Measurements from ENCODE around the gene RRP7A. TPM values are rescaled to one million over a fixed set of nuclear protein-coding genes. Genes with fewer than 3 reads are reported as not detected.

The RRP7A gene
- total and polyA plus RNA-seq, 2 of the 13 experiments (the other 11 are each of a cell fraction or from before 2014, with no cell fraction given) = 15.3 to 41.6 TPM

- no peak for TF ChIP-seq AHR (CRISPR knock-in tag; IDR thresholded peaks at IDR 0.05)
- TF ChIP-seq NFE2 (CRISPR knock-in tag; IDR thresholded peaks at IDR 0.05) = no peak
- TF ChIP-seq GATA4 (IDR thresholded peaks at IDR 0.05; ENCODE audit: borderline replicate concordance, low read depth) = no peak
- no peak for TF ChIP-seq PAWR (CRISPR knock-in tag; IDR thresholded peaks at IDR 0.05; ENCODE audit: borderline replicate concordance)
- no peak for TF ChIP-seq GABPA (IDR thresholded peaks at IDR 0.05; ENCODE audit: low read depth, low read length)
- TF ChIP-seq GABPA (CRISPR knock-in tag; IDR thresholded peaks at IDR 0.05; ENCODE audit: low read depth) = no peak
- no peak for TF ChIP-seq SNRNP70 (IDR thresholded peaks at IDR 0.05; ENCODE audit: low read depth, low read length)
- no peak for TF ChIP-seq PRPF4 (IDR thresholded peaks at IDR 0.05; ENCODE audit: low read depth, low read length, poor library complexity, severe bottlenecking)
- TF ChIP-seq PPARG (CRISPR knock-in tag; conservative IDR thresholded peaks at IDR 0.05) = no peak
- no peak for TF ChIP-seq RFX1 (IDR thresholded peaks at IDR 0.05)
- TF ChIP-seq THAP8 (CRISPR knock-in tag; IDR thresholded peaks at IDR 0.05; ENCODE audit: borderline replicate concordance) = no peak
- no peak for TF ChIP-seq IKZF4 (CRISPR knock-in tag; IDR thresholded peaks at IDR 0.05; ENCODE audit: borderline replicate concordance, low read depth, not compliant biosample characterization)
- TF ChIP-seq ZNF784 (CRISPR knock-in tag; IDR thresholded peaks at IDR 0.05; ENCODE audit: borderline replicate concordance) = no peak
- TF ChIP-seq ATF5 (CRISPR knock-in tag; IDR thresholded peaks at IDR 0.05; ENCODE audit: low read depth) = no peak
- peak; percentile 45; the same call in 1 of the 2 replicates for TF ChIP-seq ATF7-NPFF (CRISPR knock-in tag; IDR thresholded peaks at IDR 0.05; ENCODE audit: low read depth)
- TF ChIP-seq CREB1 (IDR thresholded peaks at IDR 0.05) = no peak
- TF ChIP-seq CREB1 (CRISPR knock-in tag; IDR thresholded peaks at IDR 0.05) = no peak
- TF ChIP-seq HES4 (CRISPR knock-in tag; IDR thresholded peaks at IDR 0.05; ENCODE audit: borderline replicate concordance) = no peak
- TF ChIP-seq MLXIP (CRISPR knock-in tag; IDR thresholded peaks at IDR 0.05; ENCODE audit: borderline replicate concordance) = no peak
- no peak for TF ChIP-seq SAFB2 (CRISPR knock-in tag; IDR thresholded peaks at IDR 0.05; ENCODE audit: borderline replicate concordance, low read depth)
- no peak for TF ChIP-seq KDM1A (CRISPR knock-in tag; IDR thresholded peaks at IDR 0.05)
- no peak for TF ChIP-seq ZNF326 (CRISPR knock-in tag; IDR thresholded peaks at IDR 0.05; ENCODE audit: borderline replicate concordance)
- TF ChIP-seq ZNF724P (CRISPR knock-in tag; IDR thresholded peaks at IDR 0.05; ENCODE audit: borderline replicate concordance) = no peak
Measured at GRCh38 chr22:42519525-42520401, at the start of gene RRP7A (continued).
